ENCODE measurements around the gene HIPK2. TPM values are rescaled to one million over a fixed set of nuclear protein-coding genes. Genes with fewer than 3 reads are reported as not detected.

The HIPK2 gene
- total and polyA plus RNA-seq, 2 of the 4 experiments (the other 2 are of a cell fraction) = 22.0 to 27.1 TPM

GRCh38 chr7:139657725-139658124 is 120.1 kb downstream of the HIPK2 start:
- Histone ChIP-seq H2BK20ac (ENCODE audit: low read depth, low read length) (no peak overlapping the region), H3K9me3 (ENCODE audit: control insufficient read depth, insufficient read depth, low read length) (no peaks in the 10 kb centered on the region), H2AK9ac (replicated peaks; ENCODE audit: low read depth, low read length, poor library complexity) (no peak overlapping the region), H3K27me3 (ENCODE audit: control insufficient read depth, insufficient read depth, low read length) (no peaks in the 10 kb centered on the region), H3K14ac (replicated peaks; ENCODE audit: low read depth, low read length) (no peak overlapping the region), H4K20me1 (ENCODE audit: insufficient read depth, low read length) (peaks cover 95% of the 10 kb centered on the region), H2AFZ (replicated peaks; ENCODE audit: low read length, poor library complexity) (no peak overlapping the region), H4K91ac (ENCODE audit: insufficient read depth, low read depth, low read length) (no peak overlapping the region), H2BK15ac (ENCODE audit: low read depth, low read length) (no peak overlapping the region), H3K56ac (ENCODE audit: extremely low read depth, insufficient read depth, low read length) (no peak overlapping the region), H2AK5ac (ENCODE audit: low read depth, low read length) (no peak overlapping the region), H3K4me1 (ENCODE audit: control insufficient read depth, insufficient read depth, low read length) (peaks cover 13% of the 10 kb centered on the region), H3K9ac (ENCODE audit: low read depth, low read length) (no peak overlapping the region), H3K27ac (ENCODE audit: insufficient read depth, low read length) (no peak overlapping the region), H2BK120ac (ENCODE audit: low read depth, low read length) (no peak overlapping the region), H4K8ac (ENCODE audit: low read depth in 2 of 2, low read length in 2 of 2) (no peak overlapping the region), H3K23ac (ENCODE audit: low read depth, low read length) (0 out of 2 replicates have a peak overlapping the region, but pooled peaks have one; percentile 8), H3K4ac (ENCODE audit: low read depth, low read length) (no peak overlapping the region), H3K18ac (ENCODE audit: low read depth, low read length) (no peak overlapping the region), H3K4me2 (ENCODE audit: low read depth, low read length) (no peak overlapping the region), H2BK5ac (ENCODE audit: low read depth, low read length, poor library complexity, severe bottlenecking) (no peak overlapping the region), H3K9me1 (ENCODE audit: insufficient read depth, low read length) (peaks cover 42% of the 10 kb centered on the region), H3K4me3 (ENCODE audit: insufficient read depth, low read depth, low read length) (no peak overlapping the region), H4K5ac (ENCODE audit: low read depth, low read length) (no peak overlapping the region), H3K36me3 (ENCODE audit: control insufficient read depth, insufficient read depth, low read length) (peaks cover 22% of the 10 kb centered on the region; the same call in 1 of the 2 replicates), H3K79me1 (ENCODE audit: low read depth in 1 of 2, low read length in 2 of 2) (peaks cover 53 to 97% of the 10 kb centered on the region in 2 experiments)
- CTCF ChIA-PET = no interaction called here
- POLR2A ChIA-PET (ENCODE audit: unreplicated experiment) = no interaction called here
- in situ Hi-C loops (cut with MboI; ENCODE audit: low sequenced_read_pairs) = no loop called here
- no TSS peak for BruUV-seq (replicated peaks)
- DNase-seq (no peak), ATAC-seq (ENCODE audit: low read depth) (no peak)
- TF ChIP-seq CEBPB (IDR thresholded peaks at IDR 0.05; ENCODE audit: low read depth, low read length) (peak; percentile 40; the same call in 1 of the 2 replicates), SMC3 (IDR thresholded peaks at IDR 0.05; ENCODE audit: low read depth, low read length) (no peak)
- intact Hi-C loops (cut with micrococcal nuclease) = no loop called here
- WGBS, 2 experiments (ENCODE audit: extremely low coverage in 2 of 2, insufficient read length in 1 of 2) = no CpG with 5 or more reads among the region's 1 CpG
- dilution Hi-C loops (cut with HindIII; ENCODE audit: low sequenced_read_pairs, unreplicated experiment) = no loop called here

Measured in IMR-90 (cell line).